Peyer's patch (tissue), 4 donors: ENCODE measurements around the gene GALNT1.

Experiments used
- POLR2A ChIP-seq, 2 donors: fragments of 450-650 bp; IDR thresholded peaks; one replicate each; pipeline ENCODE4 v1.5.1; 2017; ENCODE audit warnings: antibody characterized with exemption in 2 of 2, mild to moderate bottlenecking in 2 of 2, moderate library complexity in 2 of 2
- TF ChIP-seq, protein P1 (sequence below), 6 experiments: fragments of 450-650 bp in 4 of 6; fragments of 200-600 bp in 2 of 6; sonication (generic) in 1 of 6; IDR thresholded peaks; one replicate each; pipeline ENCODE4 v1.5.1; 2017 to 2019; ENCODE audit warnings: antibody characterized with exemption in 6 of 6, mild to moderate bottlenecking in 3 of 6, moderate library complexity in 1 of 6

GRCh38 chr18:35732162-35732561 lies 150.6 kb downstream of the GALNT1 start:
- TF ChIP-seq, protein P1, sequence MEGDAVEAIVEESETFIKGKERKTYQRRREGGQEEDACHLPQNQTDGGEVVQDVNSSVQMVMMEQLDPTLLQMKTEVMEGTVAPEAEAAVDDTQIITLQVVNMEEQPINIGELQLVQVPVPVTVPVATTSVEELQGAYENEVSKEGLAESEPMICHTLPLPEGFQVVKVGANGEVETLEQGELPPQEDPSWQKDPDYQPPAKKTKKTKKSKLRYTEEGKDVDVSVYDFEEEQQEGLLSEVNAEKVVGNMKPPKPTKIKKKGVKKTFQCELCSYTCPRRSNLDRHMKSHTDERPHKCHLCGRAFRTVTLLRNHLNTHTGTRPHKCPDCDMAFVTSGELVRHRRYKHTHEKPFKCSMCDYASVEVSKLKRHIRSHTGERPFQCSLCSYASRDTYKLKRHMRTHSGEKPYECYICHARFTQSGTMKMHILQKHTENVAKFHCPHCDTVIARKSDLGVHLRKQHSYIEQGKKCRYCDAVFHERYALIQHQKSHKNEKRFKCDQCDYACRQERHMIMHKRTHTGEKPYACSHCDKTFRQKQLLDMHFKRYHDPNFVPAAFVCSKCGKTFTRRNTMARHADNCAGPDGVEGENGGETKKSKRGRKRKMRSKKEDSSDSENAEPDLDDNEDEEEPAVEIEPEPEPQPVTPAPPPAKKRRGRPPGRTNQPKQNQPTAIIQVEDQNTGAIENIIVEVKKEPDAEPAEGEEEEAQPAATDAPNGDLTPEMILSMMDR (IDR thresholded peaks at IDR 0.05), result no peak
- no peak for TF ChIP-seq POLR2A (IDR thresholded peaks at IDR 0.05)
